HEK293 (cell line): ENCODE results near the gene TCTN1.

Experiments
- CTCF ChIA-PET: fragments of 350-600 bp; formaldehyde crosslinking; extraction: SDS; loops from one replicate; lab custom pipeline; 2021; ENCODE audit warnings: antibody characterized with exemption; lab: Yijun Ruan, JAX
- POLR2A ChIA-PET: fragments of 300-600 bp; formaldehyde crosslinking; extraction: SDS; loops from one replicate; lab custom pipeline; 2020; ENCODE audit warnings: antibody characterized with exemption, inconsistent platforms; lab: Yijun Ruan, JAX
- H3K27ac ChIP-seq: fragments of 200-500 bp; sonication (Bioruptor generic); 2 replicates; pipeline ENCODE4 v1.5.1; 2014; ENCODE audit warnings: low read depth, low read length, control low read depth, inconsistent platforms; ENCODE audit errors: extremely low read depth
- H3K36me3 ChIP-seq, 2 experiments: fragments of 200-500 bp in 1 of 2; sonication (Bioruptor generic) in 1 of 2; 1 replicate in 1 of 2; 2 replicates in 1 of 2; pipeline ENCODE4 v1.5.1; 2014 to 2017; ENCODE audit warnings: inconsistent platforms in 2 of 2, low read length in 2 of 2; ENCODE audit not compliant: control insufficient read depth in 2 of 2, insufficient read depth in 1 of 2
- H3K4me1 ChIP-seq: fragments of 200-500 bp; sonication (Bioruptor generic); 2 replicates; pipeline ENCODE4 v1.5.1; 2014; ENCODE audit warnings: mild to moderate bottlenecking, low read length, inconsistent platforms; ENCODE audit not compliant: control insufficient read depth, insufficient read depth
- H3K4me3 ChIP-seq: 2 replicates; pipeline ENCODE4 v1.5.1; 2011; ENCODE audit warnings: low read depth, mild to moderate bottlenecking, control low read depth, low read length, moderate library complexity
- H3K9me3 ChIP-seq: fragments of 200-500 bp; sonication (Bioruptor generic); 2 replicates; pipeline ENCODE4 v1.5.1; 2014; ENCODE audit warnings: low read depth, low read length, inconsistent platforms; ENCODE audit not compliant: control insufficient read depth, insufficient read depth
- BCL11A ChIP-seq: fragments of 450-650 bp; formaldehyde crosslinking; IDR thresholded peaks from 2 replicates; pipeline ENCODE4 v1.5.1; 2016; ENCODE audit warnings: low read depth, missing biosample characterization, missing genetic modification characterization
- BCL11B ChIP-seq: fragments of 450-650 bp; formaldehyde crosslinking; IDR thresholded peaks from 2 replicates; pipeline ENCODE4 v1.5.1; 2016; ENCODE audit warnings: low read depth, missing biosample characterization, missing genetic modification characterization
- INSM2 ChIP-seq: fragments of 450-650 bp; formaldehyde crosslinking; IDR thresholded peaks from 2 replicates; pipeline ENCODE4 v1.5.1; 2016; ENCODE audit warnings: missing biosample characterization, missing genetic modification characterization
- KLF16 ChIP-seq: fragments of 450-650 bp; formaldehyde crosslinking; IDR thresholded peaks from 2 replicates; pipeline ENCODE4 v1.5.1; 2017; ENCODE audit warnings: missing biosample characterization, missing genetic modification characterization
- PATZ1 ChIP-seq: fragments of 450-650 bp; formaldehyde crosslinking; IDR thresholded peaks from 2 replicates; pipeline ENCODE4 v1.5.1; 2016; ENCODE audit warnings: missing biosample characterization, missing genetic modification characterization
- REST ChIP-seq: fragments of 450-650 bp; formaldehyde crosslinking; IDR thresholded peaks from 2 replicates; pipeline ENCODE4 v1.5.1; 2016; ENCODE audit warnings: missing biosample characterization, missing genetic modification characterization
- ZBTB49 ChIP-seq: fragments of 450-650 bp; formaldehyde crosslinking; IDR thresholded peaks from 2 replicates; pipeline ENCODE4 v1.5.1; 2016; ENCODE audit warnings: missing biosample characterization, missing genetic modification characterization, low read depth
- ZNF112 ChIP-seq: fragments of 450-650 bp; formaldehyde crosslinking; IDR thresholded peaks from 2 replicates; pipeline ENCODE4 v1.5.0; 2017; ENCODE audit warnings: missing biosample characterization, missing genetic modification characterization
- ZNF169 ChIP-seq: fragments of 450-650 bp; formaldehyde crosslinking; IDR thresholded peaks from 2 replicates; pipeline ENCODE4 v1.5.1; 2016; ENCODE audit warnings: missing biosample characterization, missing genetic modification characterization
- ZNF280D ChIP-seq: fragments of 450-650 bp; formaldehyde crosslinking; IDR thresholded peaks from 2 replicates; pipeline ENCODE4 v1.5.1; 2016; ENCODE audit warnings: missing biosample characterization, missing genetic modification characterization
- ZNF37A ChIP-seq: fragments of 450-650 bp; IDR thresholded peaks from 2 replicates; pipeline ENCODE4 v1.5.1; 2018; ENCODE audit warnings: missing biosample characterization, missing genetic modification characterization
- ZNF596 ChIP-seq: fragments of 450-650 bp; IDR thresholded peaks from 2 replicates; pipeline ENCODE4 v1.5.0; 2018; ENCODE audit warnings: missing biosample characterization, mild to moderate bottlenecking, missing genetic modification characterization, moderate library complexity
- ZNF600 ChIP-seq: fragments of 450-650 bp; formaldehyde crosslinking; IDR thresholded peaks from 2 replicates; pipeline ENCODE4 v1.5.1; 2016; ENCODE audit warnings: missing biosample characterization, missing genetic modification characterization
- ZNF621 ChIP-seq: fragments of 450-650 bp; formaldehyde crosslinking; IDR thresholded peaks from 2 replicates; pipeline ENCODE4 v1.5.1; 2017; ENCODE audit warnings: missing biosample characterization, missing genetic modification characterization
- ZNF624 ChIP-seq: fragments of 450-650 bp; formaldehyde crosslinking; IDR thresholded peaks from 2 replicates; pipeline ENCODE4 v1.5.1; 2017; ENCODE audit warnings: missing biosample characterization, missing genetic modification characterization
- ZNF645 ChIP-seq: fragments of 450-650 bp; formaldehyde crosslinking; IDR thresholded peaks from 2 replicates; pipeline ENCODE4; 2016; ENCODE audit warnings: missing biosample characterization, missing genetic modification characterization
- ZNF704 ChIP-seq: fragments of 450-650 bp; formaldehyde crosslinking; IDR thresholded peaks from 2 replicates; pipeline ENCODE4 v1.5.1; 2016; ENCODE audit warnings: missing biosample characterization, missing genetic modification characterization

Gene TCTN1

GRCh38 chr12:110680032-110680431, 66.1 kb downstream of the TCTN1 start (continued):
- no peak for TF ChIP-seq ZNF280D
- no peak for TF ChIP-seq ZNF37A (tag by site-specific recombination)
- TF ChIP-seq ZNF169 (tag by site-specific recombination): no peak
- TF ChIP-seq ZNF596 (tag by site-specific recombination): no peak
- TF ChIP-seq ZNF112 (tag by site-specific recombination): no peak
- no peak for TF ChIP-seq BCL11A
- no peak for TF ChIP-seq ZNF621 (tag by site-specific recombination)
- no peak for TF ChIP-seq BCL11B (tag by site-specific recombination)
- no peak for TF ChIP-seq ZNF645 (tag by site-specific recombination)
- no peak for TF ChIP-seq ZNF704 (tag by site-specific recombination)
- no peak for TF ChIP-seq REST
- no peak for TF ChIP-seq ZBTB49
- TF ChIP-seq KLF16 (tag by site-specific recombination): no peak

GRCh38 chr12:110683888-110684287, 70.0 kb downstream of the TCTN1 start:
- CTCF ChIA-PET: no interaction called here
- H3K36me3 ChIP-seq: no peaks in the 10 kb centered on the region
- no peak overlapping the region for H3K4me3 ChIP-seq
- H3K27ac ChIP-seq: no peak overlapping the region
- no peak for TF ChIP-seq INSM2 (tag by site-specific recombination)
- TF ChIP-seq ZNF600 (tag by site-specific recombination): peak; percentile 74
- no peak for TF ChIP-seq ZNF624
- TF ChIP-seq PATZ1 (tag by site-specific recombination): no peak
- no peaks in the 10 kb centered on the region for H3K9me3 ChIP-seq
- POLR2A ChIA-PET: no interaction called here
- no peaks in the 10 kb centered on the region for H3K4me1 ChIP-seq
